Small intestine (tissue), 7 donors: Measurements from ENCODE around the gene NHLRC4. TPM values are rescaled to one million over a fixed set of nuclear protein-coding genes. Genes with fewer than 3 reads are reported as not detected.

ENCODE experiments used
- DNase-seq, 2 donors: peaks; one replicate each; pipeline versions ENCODE4 v3.0.0 to v3.0.0-alpha.2; 2013
- FAIRE-seq: peaks from 2 replicates; lab custom pipeline; 2012; peaks lifted over from hg19 to GRCh38; lab: Jason Lieb, UNC
- H3K27ac ChIP-seq, 3 donors: one replicate each; pipeline ENCODE4 v1.5.1; 2013; ENCODE audit warnings: low read length in 2 of 3, mild to moderate bottlenecking in 2 of 3, control low read depth in 1 of 3, inconsistent platforms in 1 of 3, low read depth in 1 of 3, moderate library complexity in 1 of 3
- H3K27me3 ChIP-seq, 3 donors: one replicate each; pipeline ENCODE4 v1.6.1; 2013; ENCODE audit warnings: low read length in 3 of 3, inconsistent platforms in 1 of 3; ENCODE audit not compliant: control insufficient read depth in 3 of 3, insufficient read depth in 3 of 3
- H3K36me3 ChIP-seq, 3 donors: one replicate each; pipeline ENCODE4 v1.6.1; 2013; ENCODE audit warnings: low read length in 3 of 3, inconsistent platforms in 1 of 3, low read depth in 1 of 3, mild to moderate bottlenecking in 1 of 3, moderate library complexity in 1 of 3; ENCODE audit not compliant: control insufficient read depth in 3 of 3, insufficient read depth in 2 of 3
- H3K4me1 ChIP-seq, 3 donors: one replicate each; pipeline ENCODE4 v1.6.1; 2013; ENCODE audit warnings: low read length in 2 of 3, inconsistent platforms in 1 of 3, low read depth in 1 of 3, mild to moderate bottlenecking in 1 of 3, moderate library complexity in 1 of 3; ENCODE audit not compliant: control insufficient read depth in 3 of 3, insufficient read depth in 2 of 3
- H3K4me3 ChIP-seq, 3 donors: one replicate each; pipeline ENCODE4 v1.5.1; 2013; ENCODE audit warnings: low read length in 3 of 3, control low read depth in 1 of 3, inconsistent platforms in 1 of 3, low read depth in 1 of 3, mild to moderate bottlenecking in 1 of 3, moderate library complexity in 1 of 3
- H3K9me3 ChIP-seq, 2 donors: one replicate each; pipeline ENCODE4 v1.6.1; 2013; ENCODE audit warnings: low read depth in 1 of 2, low read length in 1 of 2; ENCODE audit not compliant: control insufficient read depth in 2 of 2, insufficient read depth in 1 of 2
- WGBS, 3 donors: extraction: QIAGEN DNeasy Blood & Tissue Kit; methylation state at CpG; one replicate each; pipeline ENCODE4 v1.1.7; 2013; 5-methylcytosine and 5-hydroxymethylcytosine counted together
- polyA plus RNA-seq, 4 donors: library from polyadenylated mRNA; stranded (reverse) in 3 of 4; unstranded in 1 of 4; fragments of 200-250 nt in 3 of 4; fragments of 120-200 nt in 1 of 4; gene quantifications; one replicate each; pipeline versions ENCODE4 v1.2.1 to v1.2.3, GENCODE V29; 2013
- donor health status: healthy with polysubstance abuse.
- donor health status: control.
- donor health status: control.
- donor health status: Bipolar disorder and iron deficiency.
- donor health status: healthy.

The NHLRC4 gene
- polyA plus RNA-seq, 4 donors: 0.45 to 2.2 (median 0.79) TPM; not detected in 1

GRCh38 chr16:535446-536405, 31.1 kb upstream of the NHLRC4 start:
- H3K27me3 ChIP-seq: no peaks in the 10 kb centered on the region
- peaks cover 2 to 79% (median 8%) of the 10 kb centered on the region in 3 donors for H3K36me3 ChIP-seq
- H3K4me1 ChIP-seq: peaks cover 0 to 32% (median 0%) of the 10 kb centered on the region in 3 donors
- DNase-seq: peak; percentile 93 to 94
- peak overlapping the region in 2 of 3 donors; percentile 50 to 69 for H3K4me3 ChIP-seq
- peak overlapping the region; percentile 93 to 99 (median 95) for H3K27ac ChIP-seq
- H3K9me3 ChIP-seq: no peaks in the 10 kb centered on the region
- WGBS, 3 donors: 33 to 72% (median 62%) methylated on average over 28 to 39 of the region's 39 CpGs
- no peak for FAIRE-seq

- H3K36me3 ChIP-seq: peaks cover 2 to 79% (median 8%) of the 10 kb centered on the region in 3 donors
These were observed 30.1 kb upstream of the NHLRC4 start for GRCh38 chr16:536746-537145.

DNA sequence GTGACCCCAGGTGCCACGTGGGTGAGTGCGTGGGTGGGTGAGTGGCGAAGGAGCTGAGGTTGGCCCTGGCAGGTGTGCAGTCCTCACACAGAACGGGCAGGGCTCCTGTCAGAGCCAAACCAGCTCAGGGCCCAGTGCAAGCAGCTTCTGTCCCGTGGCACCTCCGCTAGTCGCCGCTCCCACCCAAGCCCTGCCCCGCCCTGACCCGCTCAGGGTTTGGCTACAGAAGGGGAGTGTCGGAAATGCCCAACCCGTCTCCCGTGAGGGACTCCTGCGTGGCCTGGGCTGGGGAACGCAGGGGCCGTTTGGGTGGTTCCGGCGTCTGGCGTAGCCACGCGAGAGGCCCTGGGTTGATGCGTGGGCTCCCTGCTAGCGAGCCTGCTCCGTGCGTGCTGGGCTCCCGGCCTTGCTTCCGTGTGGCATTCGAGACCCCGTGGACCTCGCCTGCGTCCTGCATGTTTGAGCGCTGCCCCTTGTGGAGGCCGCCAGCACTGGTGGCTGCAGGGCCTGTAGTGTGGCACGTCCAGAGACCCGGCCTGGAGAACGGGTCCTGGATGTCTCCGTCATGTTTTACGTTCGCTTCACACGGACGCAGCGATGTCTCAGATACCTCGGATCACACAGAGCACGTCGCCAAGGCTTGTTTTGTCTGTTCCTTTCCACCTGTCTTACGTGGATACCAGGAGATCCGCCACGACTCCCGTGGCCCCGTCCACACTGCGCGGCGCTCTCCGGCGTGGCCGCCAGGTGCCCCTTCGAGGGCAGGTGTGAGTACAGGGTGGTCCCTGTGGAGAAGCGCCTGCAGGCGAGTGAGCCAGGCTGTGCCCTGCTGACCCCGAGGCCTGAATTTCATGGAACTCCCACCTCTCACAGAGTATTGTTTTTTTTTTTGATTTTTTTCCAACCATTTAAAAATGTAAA, 29.1 kb upstream of the NHLRC4 start:
- WGBS, 3 donors: 92 to 94% (median 93%) methylated on average over 60 of the region's 60 CpGs
- FAIRE-seq (no peak), DNase-seq (no peak)
- Histone ChIP-seq H3K36me3 (peaks cover 2 to 86% (median 8%) of the 10 kb centered on the region in 3 donors), H3K9me3 (no peaks in the 10 kb centered on the region), H3K4me1 (peaks cover 0 to 25% (median 0%) of the 10 kb centered on the region in 3 donors), H3K4me3 (no peak overlapping the region), H3K27ac (no peak overlapping the region), H3K27me3 (no peaks in the 10 kb centered on the region)

More at GRCh38 chr16:536746-537145, 30.1 kb upstream of the NHLRC4 start:
- H3K9me3 ChIP-seq: no peaks in the 10 kb centered on the region
- H3K4me1 ChIP-seq: peaks cover 0 to 26% (median 0%) of the 10 kb centered on the region in 3 donors
- DNase-seq: no peak
- H3K4me3 ChIP-seq: no peak overlapping the region
- 91 to 94% (median 91%) methylated on average over 17 of the region's 17 CpGs for WGBS, 3 donors
- FAIRE-seq: no peak
- peak overlapping the region in 1 of 3 donors; percentile 93 for H3K27ac ChIP-seq
- no peaks in the 10 kb centered on the region for H3K27me3 ChIP-seq

DNA sequence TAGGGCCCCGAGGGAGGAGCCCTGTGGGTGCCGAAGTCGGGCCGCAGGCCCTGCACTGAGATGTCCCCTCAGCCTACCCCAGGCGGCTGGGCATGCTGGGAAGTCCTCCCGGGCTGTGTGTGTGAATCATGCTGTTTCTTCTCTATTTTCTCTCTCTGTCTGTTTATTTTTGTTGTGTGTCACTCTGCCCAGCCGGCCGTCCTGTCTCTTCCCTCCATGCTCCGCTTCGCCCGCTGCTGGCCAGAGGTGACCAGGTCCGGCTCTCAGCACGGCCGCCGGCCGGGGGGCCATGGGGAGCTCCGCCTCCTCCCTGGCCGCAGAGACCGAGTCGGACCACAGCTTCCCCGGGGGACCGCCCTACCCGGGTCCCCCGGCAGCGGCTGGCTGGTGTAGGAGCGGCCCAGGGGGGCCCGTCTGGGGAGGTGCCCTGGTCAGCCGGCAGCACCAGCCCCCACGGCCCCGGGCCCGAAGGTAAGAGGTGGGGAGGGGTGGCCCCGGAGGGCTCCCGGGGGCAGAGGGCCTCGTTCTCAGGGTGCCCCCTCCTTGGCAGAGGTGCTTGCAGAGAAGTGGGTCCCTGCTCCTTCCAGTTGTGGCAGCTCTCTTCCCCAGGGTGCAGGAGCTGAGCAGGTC, 26.8 kb upstream of the NHLRC4 start:
- Histone ChIP-seq H3K27ac (no peak overlapping the region), H3K27me3 (no peaks in the 10 kb centered on the region), H3K4me1 (peaks cover 0 to 28% (median 1%) of the 10 kb centered on the region in 3 donors), H3K4me3 (no peak overlapping the region), H3K9me3 (no peaks in the 10 kb centered on the region), H3K36me3 (peaks cover 2 to 96% (median 8%) of the 10 kb centered on the region in 3 donors)
- DNase-seq: no peak
- no peak for FAIRE-seq
- WGBS, 3 donors: 89 to 94% (median 92%) methylated on average over 23 to 34 of the region's 34 CpGs

- 77 to 86% (median 85%) methylated on average over 29 of the region's 29 CpGs for WGBS, 3 donors
- no peak for DNase-seq
These were observed 26.0 kb upstream of the NHLRC4 start for GRCh38 chr16:540645-541340.

DNA sequence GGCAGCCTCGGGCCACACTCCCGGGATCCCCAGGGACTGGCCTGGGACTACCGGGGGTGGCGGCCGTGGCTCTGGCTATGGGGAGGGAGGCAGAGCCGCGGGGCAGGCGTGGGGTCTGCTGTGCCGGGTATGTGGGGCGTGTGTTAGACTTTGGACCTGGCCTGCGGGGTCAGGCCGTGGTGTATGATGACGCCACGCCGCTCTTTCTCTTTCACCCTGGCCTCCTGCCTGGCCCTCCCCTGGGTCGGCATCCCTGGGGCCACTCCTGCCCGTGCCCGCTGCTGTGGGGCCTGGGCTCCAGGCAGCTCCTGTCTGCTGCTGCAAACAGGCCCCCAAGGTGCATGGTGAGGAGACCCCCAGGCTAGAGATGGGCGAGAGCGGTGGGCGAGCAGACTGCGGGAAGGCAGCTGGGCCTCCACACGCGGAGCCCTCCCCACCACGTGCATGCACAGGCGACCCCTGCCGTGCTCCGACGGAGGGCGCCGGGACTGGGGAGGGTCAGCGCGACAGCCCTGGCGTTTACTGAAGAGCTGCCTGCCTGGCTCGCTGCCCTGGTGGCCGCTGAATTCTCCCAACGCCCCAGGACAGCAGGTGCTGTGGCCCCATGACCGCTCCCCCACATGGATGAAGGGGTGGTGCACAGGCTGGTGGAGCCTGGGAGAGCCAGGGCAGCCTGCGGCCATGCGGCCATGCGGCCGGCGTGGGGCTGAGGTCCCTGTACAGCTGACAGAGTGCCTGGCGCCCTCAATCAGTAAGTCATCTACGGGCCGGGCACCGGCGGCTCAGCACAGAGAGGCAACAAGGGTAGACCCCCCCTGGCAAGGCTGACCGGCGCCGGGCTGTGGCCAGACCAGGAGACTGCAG, 23.3 kb upstream of the NHLRC4 start:
- Histone ChIP-seq H3K36me3 (peaks cover 6 to 95% (median 6%) of the 10 kb centered on the region in 3 donors), H3K9me3 (no peaks in the 10 kb centered on the region), H3K4me3 (peak overlapping the region in 1 of 3 donors; percentile 11), H3K27ac (peak overlapping the region in 2 of 3 donors; percentile 54 to 87), H3K27me3 (no peaks in the 10 kb centered on the region), H3K4me1 (peaks cover 0 to 17% (median 1%) of the 10 kb centered on the region in 3 donors)
- DNase-seq (peak; percentile 72 to 91), FAIRE-seq (no peak)
- 53 to 76% (median 65%) methylated on average over 34 to 51 of the region's 51 CpGs for WGBS, 3 donors

More at GRCh38 chr16:540645-541340, 26.0 kb upstream of the NHLRC4 start:
- no peaks in the 10 kb centered on the region for H3K27me3 ChIP-seq
- no peaks in the 10 kb centered on the region for H3K9me3 ChIP-seq
- H3K4me1 ChIP-seq: peaks cover 0 to 21% (median 1%) of the 10 kb centered on the region in 3 donors
- no peak overlapping the region for H3K4me3 ChIP-seq
- no peak for FAIRE-seq
- H3K36me3 ChIP-seq: peaks cover 2 to 96% (median 8%) of the 10 kb centered on the region in 3 donors
- no peak overlapping the region for H3K27ac ChIP-seq

DNA sequence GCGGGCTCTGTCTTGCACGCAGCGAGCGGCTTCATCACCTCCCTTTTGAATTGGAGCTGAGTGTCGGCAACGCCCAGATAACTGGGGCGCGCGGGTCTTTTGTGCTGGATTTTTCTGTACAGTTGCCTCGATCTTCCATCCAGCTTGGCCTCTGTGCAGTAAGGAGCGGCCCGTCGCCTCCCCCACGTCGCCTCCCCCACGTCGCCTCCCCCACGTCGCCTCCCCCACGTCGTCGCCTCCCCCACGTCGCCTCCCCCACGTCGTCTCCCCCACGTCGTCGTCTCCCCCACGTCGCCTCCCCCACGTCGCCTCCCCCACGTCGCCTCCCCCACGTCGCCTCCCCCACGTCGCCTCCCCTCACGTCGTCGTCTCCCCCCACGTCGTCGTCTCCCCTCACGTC, 22.3 kb upstream of the NHLRC4 start:
- Histone ChIP-seq H3K36me3 (peaks cover 5 to 95% (median 6%) of the 10 kb centered on the region in 3 donors), H3K4me1 (peaks cover 0 to 17% (median 1%) of the 10 kb centered on the region in 3 donors), H3K4me3 (no peak overlapping the region), H3K9me3 (no peaks in the 10 kb centered on the region), H3K27me3 (no peaks in the 10 kb centered on the region), H3K27ac (peak overlapping the region in 1 of 3 donors; percentile 87)
- 92 to 95% (median 92%) methylated on average over 46 of the region's 46 CpGs for WGBS, 3 donors
- FAIRE-seq: no peak
- DNase-seq: no peak
